Measurements from ENCODE around the gene DDN.

DDN gene

GRCh38 chr12:49030714-49031572 lies 31.8 kb upstream of the DDN start:
- DNase-seq, result no peak

GRCh38 chr12:49030119-49030518 lies 30.9 kb upstream of the DDN start:
- DNase-seq, result peak; percentile 1

GRCh38 chr12:49028666-49029275 lies 29.6 kb upstream of the DDN start:
- peak; percentile 0 for DNase-seq

- DNase-seq, result no peak
Observed at GRCh38 chr12:49027846-49028555, 28.8 kb upstream of the DDN start.

GRCh38 chr12:49026678-49027480 lies 27.7 kb upstream of the DDN start:
- no peak for DNase-seq

- DNase-seq, result no peak
Observed at GRCh38 chr12:49026101-49026500, 26.9 kb upstream of the DDN start.

GRCh38 chr12:49025463-49025862 lies 26.3 kb upstream of the DDN start:
- no peak for DNase-seq

GRCh38 chr12:49024543-49024942 lies 25.4 kb upstream of the DDN start:
- DNase-seq, result no peak

GRCh38 chr12:49023812-49024211 lies 24.6 kb upstream of the DDN start:
- DNase-seq, result no peak

GRCh38 chr12:49022558-49023178 lies 23.5 kb upstream of the DDN start:
- no peak for DNase-seq

- DNase-seq, result no peak
Observed at GRCh38 chr12:49021292-49021915, 22.2 kb upstream of the DDN start.

GRCh38 chr12:49020441-49020840 lies 21.3 kb upstream of the DDN start:
- DNase-seq, result no peak

- peak; percentile 28 for DNase-seq
Observed at GRCh38 chr12:49019443-49020324, 20.5 kb upstream of the DDN start.

GRCh38 chr12:49019120-49019430 lies 19.9 kb upstream of the DDN start:
- no peak for DNase-seq

- DNase-seq, result peak; percentile 95
Observed at GRCh38 chr12:49018261-49019119, 19.3 kb upstream of the DDN start, which contains the start of gene PRKAG1. Gene PRKAG1 (minus strand): TSS chr12:49018776. CDS start chr12:49018740, 36 bp downstream.

- DNase-seq, result peak; percentile 62
Observed at GRCh38 chr12:49017891-49018260, 18.7 kb upstream of the DDN start.

GRCh38 chr12:49015196-49015595 lies 16.0 kb upstream of the DDN start:
- DNase-seq, result no peak

GRCh38 chr12:49014547-49014946 lies 15.4 kb upstream of the DDN start:
- no peak for DNase-seq

- DNase-seq, result no peak
Observed at GRCh38 chr12:49013428-49013827, 14.3 kb upstream of the DDN start.

- DNase-seq, result no peak
Observed at GRCh38 chr12:49012739-49013138, 13.6 kb upstream of the DDN start.
